SK-N-SH (cell line): ENCODE measurements around the gene AEBP2.

Source experiments
- CTCF ChIP-seq: fragments of 200-600 bp; sonication (generic); IDR thresholded peaks from 2 replicates; pipeline ENCODE4 v1.6.1; 2017; ENCODE audit warnings: antibody characterized with exemption, mild to moderate bottlenecking, moderate library complexity
- ELF1 ChIP-seq: IDR thresholded peaks from 2 replicates; pipeline ENCODE4 v1.4.0; 2012
- EP300 ChIP-seq, 2 experiments: IDR thresholded peaks; 2 replicates each; pipeline versions ENCODE4 v1.4.0 to v1.6.1; 2012; ENCODE audit warnings: borderline replicate concordance in 1 of 2, low read depth in 1 of 2, low read length in 1 of 2
- EZH2phosphoT487 ChIP-seq: fragments of 200-600 bp; sonication (generic); IDR thresholded peaks from 2 replicates; pipeline ENCODE4 v1.6.1; 2017; ENCODE audit warnings: low read depth, mixed run types, mild to moderate bottlenecking, antibody characterized with exemption, moderate library complexity, borderline replicate concordance
- GABPA ChIP-seq: IDR thresholded peaks from 2 replicates; pipeline ENCODE4 v1.4.0; 2012; ENCODE audit warnings: low read depth, mild to moderate bottlenecking
- IRF3 ChIP-seq: fragments of 150-350 bp; IDR thresholded peaks from 2 replicates; pipeline ENCODE4 v1.6.1; 2016; ENCODE audit warnings: mild to moderate bottlenecking, low read depth, low read length
- MAX ChIP-seq: IDR thresholded peaks from 2 replicates; pipeline ENCODE4 v1.4.0; 2012; ENCODE audit warnings: low read depth
- NFIC ChIP-seq: IDR thresholded peaks from 2 replicates; pipeline ENCODE4 v1.4.0; 2012; ENCODE audit warnings: borderline replicate concordance
- PBX3 ChIP-seq: IDR thresholded peaks from 2 replicates; pipeline ENCODE4; 2012
- REST ChIP-seq: IDR thresholded peaks from 2 replicates; pipeline ENCODE4 v1.6.1; 2012; ENCODE audit warnings: mild to moderate bottlenecking, low read depth, low read length, moderate library complexity
- RFX5 ChIP-seq: IDR thresholded peaks from 2 replicates; pipeline ENCODE4 v1.6.1; 2012; ENCODE audit warnings: mild to moderate bottlenecking, improper control_type of control experiment, low read length
- SMC3 ChIP-seq: IDR thresholded peaks from 2 replicates; pipeline ENCODE4 v1.6.1; 2012; ENCODE audit warnings: low read depth, low read length, improper control_type of control experiment
- YY1 ChIP-seq: IDR thresholded peaks from 2 replicates; pipeline ENCODE4 v1.4.0; 2012; ENCODE audit warnings: low read depth, mild to moderate bottlenecking
- ZBTB33 ChIP-seq: IDR thresholded peaks from 2 replicates; pipeline ENCODE4 v1.4.0; 2012; ENCODE audit warnings: low read depth, borderline replicate concordance

- TF ChIP-seq CTCF, result no peak
- TF ChIP-seq NFIC, result no peak
- no peak for TF ChIP-seq EP300 (IDR thresholded peaks at IDR 0.05; ENCODE audit: borderline replicate concordance in 1 of 2, low read depth in 1 of 2, low read length in 1 of 2)
- no peak for TF ChIP-seq IRF3
- TF ChIP-seq MAX, result no peak
- TF ChIP-seq EZH2phosphoT487, result no peak
- no peak for TF ChIP-seq YY1
- no peak for TF ChIP-seq PBX3
- no peak for TF ChIP-seq RFX5
- TF ChIP-seq ELF1, result no peak
- TF ChIP-seq SMC3, result no peak
- TF ChIP-seq GABPA, result no peak
- TF ChIP-seq REST, result no peak
- no peak for TF ChIP-seq ZBTB33
These were observed 109.5 kb downstream of the AEBP2 start for GRCh38 chr12:19548834-19549233.
